Activated naive CD8-positive, alpha-beta T cell treated with anti-CD3 and anti-CD28 coated beads for 36 hours (primary cell): ENCODE results near the gene CDH22. TPM values are rescaled to one million over a fixed set of nuclear protein-coding genes. Genes with fewer than 3 reads are reported as not detected.

Source experiments
- DNase-seq: peaks from one replicate; pipeline ENCODE4 v3.0.0; 2021
- H3K27ac Mint-ChIP-seq: one replicate; pipeline ENCODE4 v1.8.0; 2022; ENCODE audit warnings: mild to moderate bottlenecking, moderate library complexity, mixed read lengths
- H3K27me3 Mint-ChIP-seq: one replicate; pipeline ENCODE4 v1.8.0; 2022; ENCODE audit warnings: mild to moderate bottlenecking, mixed read lengths
- H3K36me3 Mint-ChIP-seq: one replicate; pipeline ENCODE4 v1.8.0; 2021; ENCODE audit warnings: mild to moderate bottlenecking, mixed read lengths
- H3K4me1 Mint-ChIP-seq: one replicate; pipeline ENCODE4 v1.8.0; 2021; ENCODE audit warnings: mixed read lengths
- H3K4me3 Mint-ChIP-seq: one replicate; pipeline ENCODE4 v1.8.0; 2022; ENCODE audit warnings: mild to moderate bottlenecking, moderate library complexity, mixed read lengths
- H3K9me3 Mint-ChIP-seq: one replicate; pipeline ENCODE4 v1.8.0; 2022; ENCODE audit warnings: mixed read lengths
- total RNA-seq, 2 experiments: library from RNA; stranded (reverse); gene quantifications; one replicate each; pipeline ENCODE4 v1.2.3, GENCODE V29; 2021

Gene CDH22
- total RNA-seq, 2 experiments from 2014 or later, result 0.12 TPM; not detected in 1

GRCh38 chr20:46316984-46317684 is 8.8 kb upstream of the CDH22 start:
- Mint-ChIP-seq H3K4me1 (peaks cover 2% of the 10 kb centered on the region), H3K4me3 (no peak overlapping the region)

GRCh38 chr20:46315311-46315710 is 7.0 kb upstream of the CDH22 start:
- no peaks in the 10 kb centered on the region for H3K36me3 Mint-ChIP-seq
- peaks cover 5% of the 10 kb centered on the region for H3K4me1 Mint-ChIP-seq
- H3K9me3 Mint-ChIP-seq, result no peaks in the 10 kb centered on the region
- peaks cover 81% of the 10 kb centered on the region for H3K27me3 Mint-ChIP-seq
- H3K4me3 Mint-ChIP-seq, result no peak overlapping the region
- H3K27ac Mint-ChIP-seq, result no peak overlapping the region
- DNase-seq, result no peak

More at GRCh38 chr20:46316984-46317684, 8.8 kb upstream of the CDH22 start:
- no peak for DNase-seq
- H3K36me3 Mint-ChIP-seq, result no peaks in the 10 kb centered on the region
- H3K27me3 Mint-ChIP-seq, result peaks cover 65% of the 10 kb centered on the region
- no peaks in the 10 kb centered on the region for H3K9me3 Mint-ChIP-seq
- no peak overlapping the region for H3K27ac Mint-ChIP-seq

GRCh38 chr20:46312945-46313861 is 4.9 kb upstream of the CDH22 start:
- DNase-seq, result no peak
- H3K9me3 Mint-ChIP-seq, result no peaks in the 10 kb centered on the region
- H3K27ac Mint-ChIP-seq, result no peak overlapping the region
- H3K36me3 Mint-ChIP-seq, result no peaks in the 10 kb centered on the region
- no peak overlapping the region for H3K4me3 Mint-ChIP-seq
- H3K27me3 Mint-ChIP-seq, result peaks cover 94% of the 10 kb centered on the region
- H3K4me1 Mint-ChIP-seq, result peaks cover 5% of the 10 kb centered on the region

- peaks cover 89% of the 10 kb centered on the region for H3K27me3 Mint-ChIP-seq
- H3K4me3 Mint-ChIP-seq, result no peak overlapping the region
- no peak overlapping the region for H3K27ac Mint-ChIP-seq
- H3K36me3 Mint-ChIP-seq, result no peaks in the 10 kb centered on the region
- no peak for DNase-seq
- H3K4me1 Mint-ChIP-seq, result peaks cover 5% of the 10 kb centered on the region
- H3K9me3 Mint-ChIP-seq, result no peaks in the 10 kb centered on the region
Measured at GRCh38 chr20:46312075-46312944, 4.0 kb upstream of the CDH22 start.

GRCh38 chr20:46311719-46312074 is 3.4 kb upstream of the CDH22 start:
- Mint-ChIP-seq H3K9me3 (no peaks in the 10 kb centered on the region), H3K27me3 (peaks cover 86% of the 10 kb centered on the region), H3K4me3 (no peak overlapping the region), H3K27ac (no peak overlapping the region), H3K4me1 (peaks cover 4% of the 10 kb centered on the region), H3K36me3 (no peaks in the 10 kb centered on the region)
- no peak for DNase-seq

- Mint-ChIP-seq H3K4me3 (no peak overlapping the region), H3K27me3 (peaks cover 86% of the 10 kb centered on the region), H3K9me3 (no peaks in the 10 kb centered on the region), H3K4me1 (peaks cover 4% of the 10 kb centered on the region), H3K27ac (no peak overlapping the region), H3K36me3 (no peaks in the 10 kb centered on the region)
- no peak for DNase-seq
Measured at GRCh38 chr20:46311039-46311650, 2.8 kb upstream of the CDH22 start.

- no peak overlapping the region for H3K4me3 Mint-ChIP-seq
Measured at GRCh38 chr20:46309945-46310344, 1.6 kb upstream of the CDH22 start.

GRCh38 chr20:46307999-46308257 is 370 bp downstream of the CDH22 start:
- H3K27me3 Mint-ChIP-seq, result peaks cover 64% of the 10 kb centered on the region

More at GRCh38 chr20:46309945-46310344, 1.6 kb upstream of the CDH22 start:
- H3K36me3 Mint-ChIP-seq, result no peaks in the 10 kb centered on the region
- no peak overlapping the region for H3K27ac Mint-ChIP-seq
- no peaks in the 10 kb centered on the region for H3K9me3 Mint-ChIP-seq
- DNase-seq, result no peak
- H3K27me3 Mint-ChIP-seq, result peaks cover 74% of the 10 kb centered on the region
- peaks cover 4% of the 10 kb centered on the region for H3K4me1 Mint-ChIP-seq

GRCh38 chr20:46307139-46307998 is 929 bp downstream of the CDH22 start:
- peaks cover 4% of the 10 kb centered on the region for H3K4me1 Mint-ChIP-seq

More at GRCh38 chr20:46307999-46308257, 370 bp downstream of the CDH22 start:
- H3K9me3 Mint-ChIP-seq, result no peaks in the 10 kb centered on the region
- no peaks in the 10 kb centered on the region for H3K36me3 Mint-ChIP-seq
- H3K4me3 Mint-ChIP-seq, result no peak overlapping the region
- DNase-seq, result peak; percentile 5
- H3K4me1 Mint-ChIP-seq, result peaks cover 4% of the 10 kb centered on the region
- no peak overlapping the region for H3K27ac Mint-ChIP-seq

GRCh38 chr20:46306743-46307138 is 1.6 kb downstream of the CDH22 start:
- H3K27ac Mint-ChIP-seq, result no peak overlapping the region
- H3K4me1 Mint-ChIP-seq, result no peaks in the 10 kb centered on the region
- no peaks in the 10 kb centered on the region for H3K9me3 Mint-ChIP-seq
- no peak for DNase-seq
- no peaks in the 10 kb centered on the region for H3K36me3 Mint-ChIP-seq
- no peak overlapping the region for H3K4me3 Mint-ChIP-seq
- peaks cover 58% of the 10 kb centered on the region for H3K27me3 Mint-ChIP-seq

More at GRCh38 chr20:46307139-46307998, 929 bp downstream of the CDH22 start:
- Mint-ChIP-seq H3K36me3 (no peaks in the 10 kb centered on the region), H3K4me3 (no peak overlapping the region), H3K27me3 (peaks cover 64% of the 10 kb centered on the region), H3K27ac (no peak overlapping the region), H3K9me3 (no peaks in the 10 kb centered on the region)
- DNase-seq, result peak; percentile 82

GRCh38 chr20:46305973-46306360 is 2.3 kb downstream of the CDH22 start:
- Mint-ChIP-seq H3K9me3 (no peaks in the 10 kb centered on the region), H3K4me1 (no peaks in the 10 kb centered on the region), H3K36me3 (no peaks in the 10 kb centered on the region), H3K4me3 (no peak overlapping the region), H3K27ac (no peak overlapping the region), H3K27me3 (peaks cover 50% of the 10 kb centered on the region)
- DNase-seq, result no peak

- H3K27me3 Mint-ChIP-seq, result peaks cover 45% of the 10 kb centered on the region
- no peak overlapping the region for H3K4me3 Mint-ChIP-seq
- no peak for DNase-seq
- no peaks in the 10 kb centered on the region for H3K4me1 Mint-ChIP-seq
- H3K9me3 Mint-ChIP-seq, result no peaks in the 10 kb centered on the region
- H3K36me3 Mint-ChIP-seq, result no peaks in the 10 kb centered on the region
- H3K27ac Mint-ChIP-seq, result no peak overlapping the region
Measured at GRCh38 chr20:46305331-46305972, 2.8 kb downstream of the CDH22 start.

GRCh38 chr20:46304852-46305251 is 3.4 kb downstream of the CDH22 start:
- Mint-ChIP-seq H3K27ac (no peak overlapping the region), H3K9me3 (no peaks in the 10 kb centered on the region), H3K27me3 (peaks cover 39% of the 10 kb centered on the region), H3K4me1 (no peaks in the 10 kb centered on the region), H3K36me3 (no peaks in the 10 kb centered on the region), H3K4me3 (no peak overlapping the region)
- DNase-seq, result no peak
